GM23338 (cell line): Measurements from ENCODE around the gene KCNQ1OT1. TPM values are rescaled to one million over a fixed set of nuclear protein-coding genes. Genes with fewer than 3 reads are reported as not detected.

Source experiments
- ATAC-seq: fragments of 200-7000 bp; cut with Tn5 transposase; 3 replicates; pipeline ENCODE4 v1.9.1; 2020
- DNase-seq: peaks from one replicate; pipeline ENCODE4 v3.0.0-alpha.2; 2015; ENCODE audit warnings: low spot score
- H2AFZ ChIP-seq: fragments of 200-600 bp; sonication (generic); 2 replicates; pipeline ENCODE4 v1.8.0; 2016; ENCODE audit warnings: antibody characterized with exemption, mild to moderate bottlenecking, moderate library complexity
- H3F3A ChIP-seq: fragments of 200-600 bp; sonication (generic); replicated peaks from 2 replicates; pipeline ENCODE4 v1.8.0; 2017; ENCODE audit warnings: antibody characterized with exemption, mixed run types, low read depth
- H3K27ac ChIP-seq: fragments of 200-600 bp; sonication (generic); 2 replicates; pipeline ENCODE4 v1.6.1; 2016; ENCODE audit warnings: low read depth
- H3K27me3 ChIP-seq: fragments of 200-600 bp; sonication (generic); 2 replicates; pipeline ENCODE4 v1.8.0; 2016; ENCODE audit warnings: mild to moderate bottlenecking, mixed run types, moderate library complexity; ENCODE audit not compliant: insufficient read depth
- H3K36me3 ChIP-seq: fragments of 200-600 bp; sonication (generic); 2 replicates; pipeline ENCODE4 v1.8.0; 2016; ENCODE audit warnings: mild to moderate bottlenecking; ENCODE audit not compliant: insufficient read depth
- H3K4me1 ChIP-seq: fragments of 200-600 bp; sonication (generic); 2 replicates; pipeline ENCODE4 v1.8.0; 2016; ENCODE audit warnings: mild to moderate bottlenecking, moderate library complexity; ENCODE audit not compliant: insufficient read depth
- H3K4me2 ChIP-seq: fragments of 200-600 bp; sonication (generic); 2 replicates; pipeline ENCODE4 v1.7.1; 2017; ENCODE audit warnings: mixed run types
- H3K4me3 ChIP-seq: fragments of 200-600 bp; sonication (generic); 2 replicates; pipeline ENCODE4 v1.6.1; 2016; ENCODE audit warnings: mixed run types
- H3K79me2 ChIP-seq: fragments of 200-600 bp; sonication (generic); replicated peaks from 2 replicates; pipeline ENCODE4 v1.8.0; 2017; ENCODE audit warnings: mild to moderate bottlenecking; ENCODE audit not compliant: insufficient read depth
- H3K9me2 ChIP-seq: fragments of 200-600 bp; sonication (generic); 2 replicates; pipeline ENCODE4 v1.8.0; 2017; ENCODE audit not compliant: insufficient read depth
- H4K20me1 ChIP-seq: fragments of 200-600 bp; sonication (generic); replicated peaks from 2 replicates; pipeline ENCODE4 v1.8.0; 2017; ENCODE audit warnings: mild to moderate bottlenecking; ENCODE audit not compliant: insufficient read depth
- H3K27ac Mint-ChIP-seq: 2 replicates; pipeline ENCODE4 v1.8.0; 2020; ENCODE audit warnings: inconsistent platforms, mild to moderate bottlenecking, moderate library complexity, mixed read lengths
- H3K27me3 Mint-ChIP-seq: 3 replicates; pipeline ENCODE4 v1.8.0; 2022; ENCODE audit warnings: low read depth, mild to moderate bottlenecking, moderate library complexity, mixed read lengths, inconsistent platforms; ENCODE audit not compliant: insufficient read depth, poor library complexity
- H3K36me3 Mint-ChIP-seq: 3 replicates; pipeline ENCODE4 v1.8.0; 2021; ENCODE audit warnings: low read depth, mild to moderate bottlenecking, inconsistent platforms, moderate library complexity, mixed read lengths
- H3K4me1 Mint-ChIP-seq: 3 replicates; pipeline ENCODE4 v1.8.0; 2020; ENCODE audit warnings: mild to moderate bottlenecking, inconsistent platforms, mixed read lengths
- H3K4me3 Mint-ChIP-seq: 3 replicates; pipeline ENCODE4 v1.8.0; 2021; ENCODE audit warnings: moderate library complexity, mild to moderate bottlenecking, inconsistent platforms, mixed read lengths
- H3K9me3 Mint-ChIP-seq: 3 replicates; pipeline ENCODE4 v1.8.0; 2020; ENCODE audit warnings: moderate library complexity, mild to moderate bottlenecking, inconsistent platforms, mixed read lengths
- CREB1 ChIP-seq: fragments of 250-450 bp; sonication (Bioruptor Pico); IDR thresholded peaks from 2 replicates; pipeline ENCODE4 v1.5.0; 2020; ENCODE audit warnings: low read depth, mild to moderate bottlenecking, moderate library complexity
- CTCF ChIP-seq, 2 experiments: fragments of 200-600 bp in 1 of 2; sonication (generic) in 1 of 2; conservative IDR thresholded peaks; 2 replicates each; pipeline versions ENCODE4 v1.5.1 to v1.6.1; 2016 to 2017; ENCODE audit warnings: antibody characterized with exemption in 2 of 2, low read depth in 2 of 2, mild to moderate bottlenecking in 2 of 2, moderate library complexity in 1 of 2
- ETS1 ChIP-seq: IDR thresholded peaks from 2 replicates; pipeline ENCODE4 v1.6.1; 2016; ENCODE audit warnings: antibody characterized with exemption
- EZH2 ChIP-seq: fragments of 200-600 bp; sonication (generic); IDR thresholded peaks from one replicate; pipeline ENCODE4 v1.8.0; 2017; ENCODE audit warnings: antibody characterized with exemption, mild to moderate bottlenecking, low read depth; ENCODE audit not compliant: unreplicated experiment
- EZH2phosphoT487 ChIP-seq: fragments of 200-600 bp; sonication (generic); IDR thresholded peaks from one replicate; pipeline ENCODE4 v1.8.1; 2018; ENCODE audit warnings: antibody characterized with exemption; ENCODE audit not compliant: unreplicated experiment
- JUNB ChIP-seq: IDR thresholded peaks from one replicate; pipeline ENCODE4 v1.6.1; 2016; ENCODE audit warnings: antibody characterized with exemption; ENCODE audit not compliant: unreplicated experiment
- NANOG ChIP-seq: IDR thresholded peaks from 2 replicates; pipeline ENCODE4 v1.6.1; 2016; ENCODE audit warnings: antibody characterized with exemption, borderline replicate concordance
- POLR2AphosphoS5 ChIP-seq: IDR thresholded peaks from 2 replicates; pipeline ENCODE4 v1.6.1; 2016; ENCODE audit warnings: antibody characterized with exemption, low read depth
- REST ChIP-seq: IDR thresholded peaks from one replicate; pipeline ENCODE4 v1.6.1; 2018; ENCODE audit warnings: antibody characterized with exemption; ENCODE audit not compliant: unreplicated experiment
- STAT1 ChIP-seq: IDR thresholded peaks from one replicate; pipeline ENCODE4 v1.6.1; 2016; ENCODE audit warnings: antibody characterized with exemption; ENCODE audit not compliant: unreplicated experiment
- ZNF114 ChIP-seq: fragments of 250-450 bp; sonication (Bioruptor Pico); IDR thresholded peaks from 2 replicates; pipeline ENCODE4 v1.5.0; 2020; ENCODE audit warnings: mild to moderate bottlenecking, moderate library complexity
- ZNF331 ChIP-seq: fragments of 250-450 bp; sonication (Bioruptor Pico); IDR thresholded peaks from 2 replicates; pipeline ENCODE4 v1.5.0; 2020; ENCODE audit warnings: low read depth, mild to moderate bottlenecking, moderate library complexity
- ZNF462 ChIP-seq: fragments of 250-450 bp; sonication (Bioruptor Pico); IDR thresholded peaks from 2 replicates; pipeline ENCODE4 v1.5.0; 2020; ENCODE audit warnings: mild to moderate bottlenecking, moderate library complexity
- polyA plus RNA-seq: library from polyadenylated mRNA; unstranded; fragments of >200 nt; fragmentation: Nextera tagmentation; extraction: Ambion mirVana; gene quantifications from 2 replicates; pipeline ENCODE4 v1.2.1, GENCODE V29; 2016
- total RNA-seq: library from RNA; depleted of rRNA; stranded (reverse); fragments of >200 nt; shearing (Covaris generic); gene quantifications from 2 replicates; pipeline ENCODE4 v1.2.3, GENCODE V29; 2014

KCNQ1OT1 gene
- total and polyA plus RNA-seq, 2 experiments from 2014 or later = 1.5 to 4.2 TPM

GRCh38 chr11:2742611-2743426 lies 43.0 kb upstream of the KCNQ1OT1 start (continued):
- no peak for TF ChIP-seq CREB1 (CRISPR knock-in tag)
- TF ChIP-seq ZNF114 (CRISPR knock-in tag) = no peak
- TF ChIP-seq NANOG = no peak
- no peak for TF ChIP-seq JUNB
- TF ChIP-seq ETS1 = no peak
- no peak for TF ChIP-seq EZH2
- TF ChIP-seq CTCF (conservative IDR thresholded peaks at IDR 0.05; ENCODE audit: low read depth in 2 of 2) = no peak

GRCh38 chr11:2742201-2742600 lies 42.4 kb upstream of the KCNQ1OT1 start:
- no peak for TF ChIP-seq EZH2phosphoT487
- no peak for TF ChIP-seq POLR2AphosphoS5
- no peak for TF ChIP-seq EZH2
- TF ChIP-seq ZNF462 = no peak
- no peak for TF ChIP-seq STAT1
- no peak for TF ChIP-seq REST
- TF ChIP-seq ZNF331 (CRISPR knock-in tag) = no peak
- Mint-ChIP-seq H3K4me1 (no peaks in the 10 kb centered on the region; the same call in 1 of the 3 replicates), H3K27ac (no peak overlapping the region), H3K4me3 (no peak overlapping the region), H3K9me3 (peaks cover 3% of the 10 kb centered on the region; the same call in 1 of the 3 replicates), H3K27me3 (peaks cover 32% of the 10 kb centered on the region), H3K36me3 (no peaks in the 10 kb centered on the region)
- Histone ChIP-seq H4K20me1 (no peaks in the 10 kb centered on the region), H3K36me3 (no peaks in the 10 kb centered on the region), H3K4me1 (no peaks in the 10 kb centered on the region), H3K27me3 (peaks cover 17% of the 10 kb centered on the region), H3K79me2 (no peaks in the 10 kb centered on the region), H3K4me3 (no peak overlapping the region), H3K27ac (no peak overlapping the region), H2AFZ (no peak overlapping the region), H3F3A (no peaks in the 10 kb centered on the region), H3K4me2 (no peak overlapping the region), H3K9me2 (no peaks in the 10 kb centered on the region)
- DNase-seq = no peak
- no peak for ATAC-seq
